ENCODE measurements around the gene CHCHD10. TPM values are rescaled to one million over a fixed set of nuclear protein-coding genes. Genes with fewer than 3 reads are reported as not detected.

The CHCHD10 gene
- total and polyA plus RNA-seq, 9 donors = 2.7 to 40.5 (median 20.1) TPM

- no peak for TF ChIP-seq EP300 (IDR thresholded peaks at IDR 0.05)
- TF ChIP-seq POLR2A (IDR thresholded peaks at IDR 0.05) = no peak
- TF ChIP-seq CTCF (IDR thresholded peaks at IDR 0.05) = no peak
- Histone ChIP-seq H3K9me3 (no peaks in the 10 kb centered on the region), H3K27me3 (no peaks in the 10 kb centered on the region), H3K27ac (no peak overlapping the region), H3K36me3 (no peaks in the 10 kb centered on the region), H3K4me3 (no peak overlapping the region), H3K4me1 (ENCODE audit: insufficient read depth) (peaks cover 3% of the 10 kb centered on the region)
- no peak for DNase-seq
- 82 to 94% (median 87%) methylated on average over 5 of the region's 5 CpGs for whole genome bisulfite sequencing, 3 donors
- intact Hi-C loops (cut with DNase I) = no loop called here
Measured at GRCh38 chr22:23779731-23780130, 12.0 kb upstream of the CHCHD10 start.

GRCh38 chr22:23779083-23779482, 11.3 kb upstream of the CHCHD10 start:
- H3K4me1 ChIP-seq (ENCODE audit: insufficient read depth) = peaks cover 7% of the 10 kb centered on the region
- H3K4me3 ChIP-seq = no peak overlapping the region
- H3K9me3 ChIP-seq = no peaks in the 10 kb centered on the region
- WGBS, 3 donors = 79 to 95% (median 83%) methylated on average over 16 of the region's 16 CpGs
- H3K36me3 ChIP-seq = no peaks in the 10 kb centered on the region
- H3K27me3 ChIP-seq = no peaks in the 10 kb centered on the region
- TF ChIP-seq EP300 (IDR thresholded peaks at IDR 0.05) (no peak), POLR2A (IDR thresholded peaks at IDR 0.05) (no peak), CTCF (IDR thresholded peaks at IDR 0.05) (no peak)
- no peak for DNase-seq
- H3K27ac ChIP-seq = no peak overlapping the region
- intact Hi-C loops (cut with DNase I) = no loop called here

GRCh38 chr22:23778577-23778900, 10.8 kb upstream of the CHCHD10 start:
- H3K27me3 ChIP-seq = no peaks in the 10 kb centered on the region
- intact Hi-C loops (cut with DNase I) = no loop called here
- TF ChIP-seq EP300 (IDR thresholded peaks at IDR 0.05) (no peak), CTCF (IDR thresholded peaks at IDR 0.05) (no peak), POLR2A (IDR thresholded peaks at IDR 0.05) (no peak)
- H3K9me3 ChIP-seq = no peaks in the 10 kb centered on the region
- H3K4me3 ChIP-seq = no peak overlapping the region
- no peak for DNase-seq
- H3K36me3 ChIP-seq = no peaks in the 10 kb centered on the region
- WGBS, 3 donors = 73 to 84% (median 83%) methylated on average over 3 of the region's 3 CpGs
- H3K27ac ChIP-seq = no peak overlapping the region
- H3K4me1 ChIP-seq (ENCODE audit: insufficient read depth) = peaks cover 7% of the 10 kb centered on the region

DNA sequence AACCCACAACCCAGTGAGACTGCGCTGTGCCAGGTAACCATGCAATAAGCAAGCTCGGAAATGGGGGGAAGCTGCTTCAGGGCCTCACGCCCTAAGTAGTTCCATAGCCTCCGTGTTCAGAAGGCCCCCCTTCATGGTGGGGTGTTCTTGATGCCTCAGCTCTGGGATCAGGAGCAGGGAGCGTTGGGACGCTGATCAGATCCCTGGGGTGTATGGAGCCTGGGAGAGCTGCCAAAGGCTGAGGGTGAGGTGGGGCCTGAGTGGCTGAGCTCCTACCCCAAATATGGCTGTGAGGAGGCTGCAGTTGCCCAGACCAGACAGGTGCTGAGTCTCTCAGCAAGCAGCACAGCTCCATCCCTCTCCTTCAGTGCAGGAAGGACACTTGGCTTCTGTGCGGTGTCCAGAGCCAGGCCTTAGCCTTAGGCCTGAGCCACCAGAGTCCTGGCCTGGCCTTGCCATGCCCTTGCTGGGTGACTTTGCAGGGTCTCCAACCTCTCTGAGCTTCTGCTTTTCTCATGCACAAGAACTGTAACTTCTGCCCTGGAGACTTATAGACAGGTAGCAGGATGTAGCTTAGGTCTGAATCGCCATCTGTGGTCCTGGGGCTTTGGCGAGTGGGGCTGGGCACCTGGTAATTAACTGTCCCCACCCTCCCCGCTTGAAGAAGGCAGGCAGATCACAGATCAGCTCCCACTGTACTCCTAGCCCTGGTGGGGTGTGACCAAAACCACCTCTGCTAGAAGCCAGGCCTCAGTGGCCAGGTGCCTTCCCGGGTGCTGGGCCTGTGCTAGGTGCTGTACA, 10.2 kb upstream of the CHCHD10 start:
- intact Hi-C loops (cut with DNase I) = no loop called here
- TF ChIP-seq CTCF (IDR thresholded peaks at IDR 0.05) (no peak), POLR2A (IDR thresholded peaks at IDR 0.05) (no peak), EP300 (IDR thresholded peaks at IDR 0.05) (no peak)
- peaks cover 8% of the 10 kb centered on the region for H3K4me1 ChIP-seq (ENCODE audit: insufficient read depth)
- no peak for DNase-seq
- H3K9me3 ChIP-seq = no peaks in the 10 kb centered on the region
- no peak overlapping the region for H3K4me3 ChIP-seq
- no peaks in the 10 kb centered on the region for H3K36me3 ChIP-seq
- no peaks in the 10 kb centered on the region for H3K27me3 ChIP-seq
- WGBS, 3 donors = 77 to 83% (median 81%) methylated on average over 11 of the region's 11 CpGs
- no peak overlapping the region for H3K27ac ChIP-seq
